HG02981 (cell line): Measurements from ENCODE around the gene KLF16.
"Not testable (repeated sequence)": the region's sequence is repeated elsewhere in the genome, so short reads cannot be mapped to it uniquely, and the experiment has no call there.

ENCODE experiments used
- ATAC-seq: cut with Tn5 transposase; IDR thresholded peaks from one replicate; pipeline ENCODE4 v1.9.1; 2021; ENCODE audit warnings: mild to moderate bottlenecking, moderate library complexity; ENCODE audit not compliant: unreplicated experiment

Gene KLF16

GRCh38 chr19:1884719-1885334, 21.4 kb upstream of the KLF16 start:
- peak; percentile 3 for ATAC-seq

DNA sequence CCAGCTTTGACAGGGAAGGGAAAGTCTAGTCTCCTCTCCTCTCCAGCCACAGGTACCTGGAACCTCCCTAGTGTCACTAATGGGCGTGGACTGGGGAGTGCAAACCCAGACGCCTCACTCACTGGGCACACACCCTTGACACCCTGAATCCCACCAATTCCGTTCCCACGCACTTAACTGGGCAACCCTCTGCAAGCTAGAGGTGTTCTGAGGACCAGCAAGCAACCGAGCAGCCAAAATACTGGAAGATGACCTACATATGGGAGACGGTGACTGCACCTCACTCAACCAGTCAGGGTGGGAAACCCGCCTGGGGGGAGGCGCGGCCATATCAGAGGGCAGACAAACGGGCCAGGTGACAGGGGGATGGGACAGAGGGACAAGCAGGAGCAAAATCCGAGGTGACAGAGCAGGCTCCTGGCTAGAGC, 20.9 kb upstream of the KLF16 start:
- no peak for ATAC-seq

- ATAC-seq, result no peak
Observed at GRCh38 chr19:1883784-1884183, 20.4 kb upstream of the KLF16 start.

DNA sequence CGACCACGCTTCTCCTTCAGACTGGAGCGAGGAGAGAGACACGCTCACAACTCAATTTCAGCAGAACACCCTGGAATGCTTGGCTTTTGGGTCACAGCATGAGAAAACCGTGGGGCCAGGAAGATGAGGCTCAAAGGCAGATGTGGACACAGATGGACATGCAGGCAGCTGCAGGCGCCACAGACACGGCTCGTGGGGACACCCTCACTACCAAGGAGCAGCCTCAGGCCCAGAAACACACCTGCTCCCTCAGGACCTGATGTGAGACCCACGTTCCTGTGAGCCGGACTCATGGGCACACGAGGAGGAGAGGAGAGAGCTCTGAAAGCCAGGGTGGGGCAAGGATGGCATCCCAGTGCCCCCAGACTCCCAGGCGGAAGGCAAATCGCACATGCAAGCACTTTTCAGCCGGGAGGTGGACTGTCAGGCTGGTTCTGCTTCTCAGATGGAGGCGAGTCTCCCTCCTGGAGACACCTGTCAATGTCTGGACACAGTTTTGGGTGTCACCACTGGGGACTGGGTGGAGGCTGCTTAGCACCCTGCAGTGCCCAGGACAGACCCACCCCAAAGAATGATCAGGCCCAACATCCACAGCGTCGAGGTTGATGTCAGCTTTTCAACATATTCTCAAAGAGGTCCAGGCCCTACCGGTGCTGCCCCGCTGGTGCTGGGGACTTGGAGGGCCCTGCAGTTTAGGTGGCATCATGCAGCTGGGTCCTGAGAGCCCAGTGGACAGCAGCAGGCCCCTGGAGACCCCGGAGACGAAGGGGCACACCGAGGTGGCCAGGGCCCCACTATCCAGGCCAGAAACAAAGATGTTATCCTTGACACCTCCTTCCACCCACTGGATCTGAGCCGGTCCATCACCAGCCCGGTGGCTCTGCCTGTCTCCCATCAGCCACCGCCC, 19.7 kb upstream of the KLF16 start:
- ATAC-seq, result no peak

DNA sequence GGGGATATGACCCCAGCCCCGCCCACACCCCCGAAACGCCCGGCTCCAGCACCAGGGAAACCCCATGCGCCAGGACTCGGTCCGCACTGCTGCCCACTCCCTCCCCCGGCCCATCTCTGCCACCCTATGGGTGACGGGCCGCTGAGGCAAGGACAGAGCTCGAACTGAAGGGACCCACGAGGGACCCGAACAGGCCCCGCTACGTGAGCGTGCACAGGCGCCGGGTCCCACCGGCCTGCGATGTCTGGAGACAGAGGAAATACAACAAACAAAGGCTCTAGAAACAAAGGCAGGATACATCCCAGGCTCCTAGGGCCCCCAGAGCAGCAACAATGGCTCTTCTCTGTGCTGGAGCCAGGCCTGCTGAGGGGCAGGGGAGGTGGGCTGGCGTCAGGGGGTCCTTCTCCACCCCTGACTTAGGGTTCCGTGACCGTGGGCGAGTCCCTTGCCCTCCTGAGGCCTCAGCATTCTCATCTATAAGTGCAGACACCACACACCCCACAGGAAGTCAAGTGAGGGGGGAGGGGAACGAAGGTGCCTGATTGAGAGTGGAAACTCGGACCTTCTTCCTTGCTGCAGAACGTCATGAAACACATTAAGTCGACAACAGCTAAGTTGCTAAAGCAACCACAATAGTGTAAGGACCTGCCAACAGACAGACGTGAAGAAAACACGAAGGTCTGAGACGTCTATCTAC, 18.9 kb upstream of the KLF16 start:
- no peak for ATAC-seq

DNA sequence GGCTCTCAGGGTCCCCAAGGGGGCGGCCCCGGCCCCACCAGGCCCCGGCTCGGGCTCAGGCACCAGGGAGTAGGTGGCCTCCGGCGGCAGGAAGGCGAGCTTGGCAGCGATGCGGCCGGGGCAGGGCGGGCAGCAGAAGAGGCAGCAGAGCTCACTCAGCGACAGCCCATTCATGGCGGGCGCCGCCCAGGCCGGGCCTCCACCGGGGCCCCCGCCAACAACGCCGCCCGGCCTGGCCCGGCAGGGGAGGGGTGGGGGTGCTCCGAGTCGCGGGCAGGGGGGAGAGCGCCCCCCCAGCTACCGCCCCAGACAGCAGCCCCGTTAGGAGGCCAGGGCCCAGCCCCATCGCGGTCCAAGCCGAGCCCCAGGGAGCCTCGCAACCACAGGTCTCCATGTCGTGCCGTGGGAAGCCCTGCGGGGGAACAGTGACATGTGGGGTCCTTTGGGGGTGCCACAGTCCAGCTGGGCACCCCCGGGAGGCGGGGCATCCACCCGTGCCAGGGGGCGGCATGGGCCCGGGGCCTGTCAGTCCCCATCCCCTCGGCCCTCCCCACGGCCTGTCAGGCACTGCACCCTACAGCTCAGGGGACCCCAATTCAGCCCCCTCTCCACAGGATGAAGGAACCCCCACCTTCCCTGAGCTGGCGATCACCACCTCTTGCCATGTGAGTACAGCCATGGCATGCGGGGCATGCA, 18.2 kb upstream of the KLF16 start:
- not testable (repeated sequence) for ATAC-seq

GRCh38 chr19:1880611-1881392, 17.4 kb upstream of the KLF16 start:
- ATAC-seq, result no peak

DNA sequence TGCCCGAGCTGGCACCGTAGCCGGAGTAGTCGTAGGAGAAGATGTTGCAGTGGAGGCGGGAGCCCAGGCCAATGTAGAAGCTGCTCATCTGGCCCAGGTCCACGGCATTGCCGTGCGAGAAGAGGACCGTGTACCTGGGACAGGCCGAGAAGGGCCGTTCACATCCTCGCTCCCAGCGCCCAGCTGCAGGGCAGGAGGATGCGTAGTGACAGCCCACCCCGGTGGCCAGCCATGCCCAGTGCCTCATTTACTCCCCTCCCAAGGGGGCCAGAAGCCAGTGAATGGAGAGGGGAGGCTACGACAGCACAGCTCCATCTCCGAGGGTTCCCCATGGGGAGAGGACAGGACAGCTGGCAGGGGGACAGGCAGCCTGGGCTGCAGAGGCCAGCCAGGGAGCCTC, 16.6 kb upstream of the KLF16 start:
- ATAC-seq, result not testable (repeated sequence)

GRCh38 chr19:1878583-1878982, 15.2 kb upstream of the KLF16 start:
- ATAC-seq, result not testable (repeated sequence)

GRCh38 chr19:1877280-1877660, 13.9 kb upstream of the KLF16 start:
- ATAC-seq, result not testable (repeated sequence)

DNA sequence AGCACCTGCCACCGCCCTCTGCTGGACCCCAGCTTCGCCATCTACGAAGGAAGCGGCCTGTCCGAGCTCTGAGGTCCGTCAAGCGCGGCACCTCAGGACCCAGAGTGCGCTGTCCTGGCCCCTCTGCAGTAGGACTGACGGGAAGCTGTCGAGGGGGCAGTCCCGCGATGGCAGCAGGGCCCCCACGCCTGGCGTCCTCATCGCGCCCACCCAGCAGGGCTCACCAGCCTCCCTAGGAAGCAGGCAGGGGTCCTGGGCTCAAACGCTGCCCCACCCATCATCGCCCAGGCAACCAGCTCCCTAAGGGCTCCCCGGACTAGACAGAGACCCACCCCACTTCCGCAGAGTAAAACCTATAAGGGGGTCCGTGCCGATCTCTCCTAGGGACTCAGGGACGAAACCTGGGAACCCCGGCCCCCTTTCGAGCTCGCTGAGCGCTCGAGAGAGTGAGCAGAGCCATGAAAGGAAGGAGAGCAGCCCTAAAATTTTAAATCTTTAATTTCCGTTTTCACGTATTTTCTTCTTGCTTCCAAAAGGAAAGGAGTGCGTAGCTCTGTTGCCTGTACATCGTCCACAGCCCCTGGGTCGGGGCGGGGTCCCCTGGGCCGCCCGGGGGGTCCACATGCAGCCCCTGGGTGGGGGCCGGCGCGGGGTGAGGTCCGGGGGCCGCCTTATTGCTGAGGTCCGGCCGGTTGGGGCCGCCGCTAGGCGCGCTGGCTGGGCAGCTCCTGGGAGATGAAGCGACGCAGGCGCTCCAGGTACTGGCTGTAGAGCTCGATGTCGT, 13.3 kb upstream of the KLF16 start:
- ATAC-seq, result not testable (repeated sequence)

DNA sequence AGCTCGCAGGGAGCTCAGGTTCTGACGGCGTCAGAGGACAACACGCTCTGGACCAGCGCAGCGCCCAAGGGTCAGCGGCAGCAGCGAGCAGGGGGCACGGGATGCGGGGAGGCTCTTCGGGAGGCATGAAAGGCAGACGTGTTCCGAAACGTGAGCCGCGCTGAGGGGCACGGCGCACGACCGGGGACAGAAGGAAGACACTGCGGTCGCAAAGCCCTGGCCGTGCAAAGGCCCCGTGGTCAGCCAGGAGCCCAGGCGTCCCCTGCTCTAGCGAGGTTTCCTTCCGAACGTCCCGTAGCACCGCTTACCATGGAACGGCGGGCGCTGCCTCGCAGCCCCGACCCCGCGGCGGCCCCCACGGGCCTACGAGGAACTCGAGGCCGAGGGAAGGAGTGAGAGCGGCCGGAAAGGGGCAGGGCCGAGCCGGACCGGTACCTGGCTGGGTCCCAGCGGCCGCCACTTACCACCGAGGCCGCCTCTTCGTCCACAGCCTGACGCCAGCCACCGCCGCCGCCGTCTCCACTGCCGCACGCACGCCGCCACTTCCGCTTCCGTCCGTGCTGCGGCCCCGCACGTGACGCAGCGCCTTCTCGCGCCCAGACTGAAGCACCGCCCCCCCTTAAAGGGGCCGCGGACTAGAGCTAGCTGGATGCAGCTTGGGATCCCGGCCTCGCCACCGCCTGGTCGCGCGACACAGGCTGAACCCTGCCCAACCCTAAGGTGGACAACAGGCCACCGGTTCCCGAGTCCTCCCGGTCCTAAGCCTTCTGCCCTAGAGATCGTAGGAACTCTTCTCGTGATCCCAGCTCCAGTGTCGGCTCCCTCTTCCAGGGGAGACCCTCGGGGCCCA, 12.5 kb upstream of the KLF16 start:
- ATAC-seq, result peak; percentile 90

- not testable (repeated sequence) for ATAC-seq
Observed at GRCh38 chr19:1875265-1875645, 11.9 kb upstream of the KLF16 start.

DNA sequence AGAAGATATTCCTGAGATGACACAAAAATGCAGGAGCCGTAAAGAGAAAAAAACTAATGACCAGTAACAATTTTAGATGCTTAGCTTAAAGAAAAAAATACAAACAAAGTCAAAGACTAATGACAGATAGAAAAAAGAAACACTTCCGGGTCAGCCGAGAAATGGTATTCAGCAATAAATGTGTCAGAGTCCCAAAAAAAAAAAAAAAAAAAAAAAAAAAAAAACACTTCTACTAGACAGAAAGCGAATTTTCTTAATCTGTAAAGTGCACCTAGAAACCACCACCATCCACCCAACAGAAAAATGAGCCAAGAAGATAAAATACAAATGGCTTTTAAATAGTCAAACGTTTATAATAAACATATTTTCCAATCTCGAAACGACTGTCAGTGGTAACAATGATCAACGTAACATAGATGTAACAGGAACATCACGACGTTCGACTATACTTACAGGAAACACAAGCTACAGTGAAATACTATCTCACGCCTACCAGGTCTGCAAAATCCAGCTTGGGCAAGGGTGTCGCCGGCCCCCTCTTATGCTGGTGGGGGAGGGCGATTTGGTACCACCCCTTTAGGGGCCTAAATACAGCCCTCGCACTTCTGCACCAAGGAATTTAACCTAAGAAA, 11.3 kb upstream of the KLF16 start:
- ATAC-seq, result no peak

- ATAC-seq, result no peak
Observed at GRCh38 chr19:1873524-1874473, 10.4 kb upstream of the KLF16 start.

GRCh38 chr19:1872807-1873523, 9.6 kb upstream of the KLF16 start:
- no peak for ATAC-seq
